ENCODE results near the gene HBQ1.
"Not testable (repeated sequence)": the region's sequence is repeated elsewhere in the genome, so short reads cannot be mapped to it uniquely, and the experiment has no call there.

HBQ1 gene

DNA sequence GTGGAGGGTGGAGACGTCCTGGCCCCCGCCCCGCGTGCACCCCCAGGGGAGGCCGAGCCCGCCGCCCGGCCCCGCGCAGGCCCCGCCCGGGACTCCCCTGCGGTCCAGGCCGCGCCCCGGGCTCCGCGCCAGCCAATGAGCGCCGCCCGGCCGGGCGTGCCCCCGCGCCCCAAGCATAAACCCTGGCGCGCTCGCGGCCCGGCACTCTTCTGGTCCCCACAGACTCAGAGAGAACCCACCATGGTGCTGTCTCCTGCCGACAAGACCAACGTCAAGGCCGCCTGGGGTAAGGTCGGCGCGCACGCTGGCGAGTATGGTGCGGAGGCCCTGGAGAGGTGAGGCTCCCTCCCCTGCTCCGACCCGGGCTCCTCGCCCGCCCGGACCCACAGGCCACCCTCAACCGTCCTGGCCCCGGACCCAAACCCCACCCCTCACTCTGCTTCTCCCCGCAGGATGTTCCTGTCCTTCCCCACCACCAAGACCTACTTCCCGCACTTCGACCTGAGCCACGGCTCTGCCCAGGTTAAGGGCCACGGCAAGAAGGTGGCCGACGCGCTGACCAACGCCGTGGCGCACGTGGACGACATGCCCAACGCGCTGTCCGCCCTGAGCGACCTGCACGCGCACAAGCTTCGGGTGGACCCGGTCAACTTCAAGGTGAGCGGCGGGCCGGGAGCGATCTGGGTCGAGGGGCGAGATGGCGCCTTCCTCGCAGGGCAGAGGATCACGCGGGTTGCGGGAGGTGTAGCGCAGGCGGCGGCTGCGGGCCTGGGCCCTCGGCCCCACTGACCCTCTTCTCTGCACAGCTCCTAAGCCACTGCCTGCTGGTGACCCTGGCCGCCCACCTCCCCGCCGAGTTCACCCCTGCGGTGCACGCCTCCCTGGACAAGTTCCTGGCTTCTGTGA lies 3.5 kb upstream of the HBQ1 start, which contains the start of gene HBA1:
HBA1 (plus strand) TSS at position 204 of the 906 bp plus-strand sequence; CDS start at position 241, 37 bp downstream.
- DNase-seq: not testable (repeated sequence)

- no peak for DNase-seq
These were observed 2.9 kb upstream of the HBQ1 start for GRCh38 chr16:177394-177822.

GRCh38 chr16:177981-178667 lies 2.1 kb upstream of the HBQ1 start:
- DNase-seq: no peak

DNA sequence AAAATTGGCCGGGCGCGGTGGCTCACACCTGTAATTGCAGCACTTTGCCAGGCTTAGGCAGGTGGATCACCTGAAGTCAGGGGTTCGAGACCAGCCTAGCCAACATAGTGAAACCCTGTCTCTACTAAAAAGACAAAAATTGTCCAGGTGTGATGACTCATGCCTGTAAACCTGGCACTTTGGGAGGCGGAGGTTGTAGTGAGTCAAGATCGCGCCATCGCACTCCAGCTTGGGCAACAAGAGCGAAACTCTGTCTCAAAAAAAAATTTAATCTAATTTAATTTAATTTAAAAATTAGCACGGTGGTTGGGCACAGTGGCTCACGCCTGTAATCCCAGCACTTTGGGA lies 1.6 kb upstream of the HBQ1 start:
- DNase-seq: no peak

- DNase-seq: no peak
These were observed 807 bp upstream of the HBQ1 start for GRCh38 chr16:179211-180092.

GRCh38 chr16:180681-181564 lies 664 bp downstream of the HBQ1 start:
- peak in 3 of 14 donors; percentile 4 to 15 (median 11) for DNase-seq

GRCh38 chr16:181565-182021 lies 1.3 kb downstream of the HBQ1 start:
- DNase-seq: peak in 8 of 14 donors; percentile 2 to 63 (median 32)

GRCh38 chr16:183005-183404 lies 2.7 kb downstream of the HBQ1 start:
- DNase-seq: no peak

DNA sequence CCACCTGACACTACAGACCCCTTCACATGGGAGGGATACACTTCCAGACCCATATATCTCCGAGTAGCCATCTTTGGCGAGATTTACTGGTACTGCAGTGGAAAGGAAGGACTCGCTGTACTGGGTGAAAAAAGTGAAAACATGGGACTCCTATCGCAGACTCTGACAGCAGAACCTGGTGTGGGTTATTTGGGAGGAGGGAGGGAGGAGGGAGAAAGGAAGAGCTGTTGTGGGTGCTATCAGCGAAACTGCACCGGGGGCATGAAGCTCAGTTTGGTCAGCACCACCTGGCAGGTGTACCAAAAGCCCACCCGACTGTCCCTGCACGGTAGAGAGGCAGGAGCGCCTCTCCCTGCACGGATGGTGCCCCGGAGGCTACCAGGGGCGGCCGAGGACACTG lies 5.0 kb downstream of the HBQ1 start:
- no peak for DNase-seq

GRCh38 chr16:185691-186090 lies 5.4 kb downstream of the HBQ1 start:
- DNase-seq: no peak

DNA sequence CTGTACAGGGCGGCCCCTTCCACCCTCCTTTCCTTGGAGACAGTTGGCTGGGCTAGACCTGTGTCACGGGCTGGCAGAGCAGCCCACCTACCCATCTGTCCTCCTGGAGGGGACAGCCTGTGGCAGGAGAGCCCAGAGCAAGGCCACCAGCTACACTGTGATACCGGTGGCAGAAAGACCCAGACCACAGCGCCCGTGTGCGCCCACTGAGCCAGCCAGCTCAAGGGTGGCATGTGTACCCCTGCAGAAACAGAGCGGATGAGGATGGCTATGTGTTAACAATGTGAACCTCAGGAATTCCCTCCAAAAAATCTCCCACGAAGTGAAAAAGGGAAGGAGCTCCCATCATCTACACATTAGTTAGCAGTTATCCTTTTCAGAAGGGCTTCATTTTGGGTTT lies 7.1 kb downstream of the HBQ1 start:
- DNase-seq: no peak

GRCh38 chr16:188674-189073 lies 8.4 kb downstream of the HBQ1 start:
- no peak for DNase-seq

GRCh38 chr16:189604-190186 lies 9.4 kb downstream of the HBQ1 start:
- no peak for DNase-seq

- no peak for DNase-seq
These were observed 11.6 kb downstream of the HBQ1 start for GRCh38 chr16:191831-192230.

- DNase-seq: no peak
These were observed 12.4 kb downstream of the HBQ1 start for GRCh38 chr16:192686-193085.

DNA sequence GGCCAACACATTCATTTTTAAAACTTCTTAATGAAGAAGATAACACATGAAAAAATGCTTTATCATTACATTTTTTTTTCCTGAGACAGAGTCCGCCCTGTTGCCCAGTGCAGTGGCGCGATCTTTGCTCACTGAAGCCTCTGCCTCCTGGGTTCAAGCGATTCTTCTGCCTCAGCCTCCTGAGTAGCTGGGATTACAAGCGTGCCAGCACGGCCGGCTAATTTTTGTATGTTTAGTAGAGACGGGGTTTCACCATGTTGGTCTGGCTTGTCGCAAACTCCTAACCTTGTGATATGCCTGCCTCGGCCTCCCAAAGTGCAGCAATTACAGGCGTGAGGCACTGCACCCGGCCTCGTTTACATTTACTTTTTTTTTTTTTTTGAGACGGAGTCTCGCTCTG lies 13.2 kb downstream of the HBQ1 start:
- no peak for DNase-seq

GRCh38 chr16:194516-194915 lies 14.3 kb downstream of the HBQ1 start:
- no peak for DNase-seq

- DNase-seq: no peak
These were observed 20.1 kb downstream of the HBQ1 start for GRCh38 chr16:200388-200787.

GRCh38 chr16:203246-203645 lies 23.0 kb downstream of the HBQ1 start:
- DNase-seq: no peak

- not testable (repeated sequence) for DNase-seq
These were observed 23.8 kb downstream of the HBQ1 start for GRCh38 chr16:204046-204445.

DNA sequence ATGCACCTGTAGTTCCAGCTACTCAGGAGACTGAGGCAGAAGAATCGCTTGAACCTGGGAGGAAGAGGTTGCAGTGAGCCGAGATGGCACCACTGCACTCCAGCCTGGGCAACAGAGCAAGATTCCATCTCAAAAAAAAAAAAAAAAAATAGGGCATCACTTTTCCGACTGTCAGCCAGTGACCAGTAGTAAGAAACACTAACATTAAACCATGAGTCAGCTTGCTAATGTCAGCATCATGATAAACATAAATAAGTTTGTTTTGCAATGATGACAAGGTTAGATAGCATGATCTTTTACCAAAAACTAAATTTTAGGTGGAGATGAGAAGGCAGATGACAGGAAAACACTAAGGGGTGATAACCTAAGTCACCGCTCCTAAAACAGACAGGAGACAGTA lies 29.1 kb downstream of the HBQ1 start:
- not testable (repeated sequence) for DNase-seq

Measured in C1 segment of cervical spinal cord (tissue), 14 donors.